Activated T-helper 1 cell treated with anti-CD3 and anti-CD28 coated beads, Interleukin-2, amount 50 U/mL, for 16 hours (primary cell): ENCODE results near the gene INCENP.

ENCODE experiments used
- DNase-seq, 2 donors: peaks; one replicate each; pipeline ENCODE4 v3.0.0-alpha.2; 2020; ENCODE audit warnings: low read depth in 1 of 2, low spot score in 1 of 2

INCENP gene

DNA sequence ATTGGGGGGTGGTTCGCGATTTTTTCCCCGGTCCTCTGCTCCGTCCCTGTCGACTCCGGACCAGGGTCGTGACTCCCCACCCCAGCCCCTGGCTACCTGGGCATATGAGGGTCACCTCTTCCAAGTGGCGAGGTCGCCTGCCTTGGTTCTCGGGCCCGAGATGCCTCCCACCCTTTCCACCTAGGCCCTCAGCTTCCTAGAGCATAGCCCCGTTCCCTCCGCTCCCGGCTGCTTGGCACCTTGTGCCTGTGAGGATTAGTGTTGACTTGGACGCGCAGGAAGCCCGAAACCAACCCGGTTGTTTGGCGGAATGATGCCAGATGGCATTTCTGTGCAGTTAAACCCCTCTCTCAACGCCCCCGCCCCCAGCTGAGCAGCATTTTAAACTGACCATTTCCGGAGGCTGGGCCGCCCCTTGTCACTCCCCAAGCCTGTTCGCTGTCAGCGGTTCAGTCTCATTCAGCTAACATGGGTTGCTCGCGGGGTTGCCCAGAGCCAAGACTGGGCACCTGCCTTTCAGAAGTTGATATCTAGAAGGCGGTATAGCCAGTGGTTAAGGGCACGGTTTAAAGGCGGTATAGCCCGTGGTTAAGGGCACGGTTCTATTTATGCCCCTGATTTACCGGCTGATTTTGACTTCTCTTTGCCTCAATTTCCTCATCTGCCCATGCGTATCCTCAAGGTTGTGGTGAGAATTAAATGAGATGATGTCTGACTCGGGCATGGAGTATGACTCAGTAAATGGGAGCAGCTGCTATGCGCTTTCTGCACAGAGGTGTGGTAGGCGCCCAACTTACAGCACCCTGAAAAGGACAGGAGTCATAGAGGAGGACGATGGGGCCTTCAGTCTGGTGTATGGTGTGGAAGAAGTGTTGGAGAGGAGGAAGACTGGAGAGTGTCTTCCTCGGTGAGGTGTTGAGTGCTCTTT lies 639 bp downstream of the INCENP start:
- DNase-seq, result no peak

DNA sequence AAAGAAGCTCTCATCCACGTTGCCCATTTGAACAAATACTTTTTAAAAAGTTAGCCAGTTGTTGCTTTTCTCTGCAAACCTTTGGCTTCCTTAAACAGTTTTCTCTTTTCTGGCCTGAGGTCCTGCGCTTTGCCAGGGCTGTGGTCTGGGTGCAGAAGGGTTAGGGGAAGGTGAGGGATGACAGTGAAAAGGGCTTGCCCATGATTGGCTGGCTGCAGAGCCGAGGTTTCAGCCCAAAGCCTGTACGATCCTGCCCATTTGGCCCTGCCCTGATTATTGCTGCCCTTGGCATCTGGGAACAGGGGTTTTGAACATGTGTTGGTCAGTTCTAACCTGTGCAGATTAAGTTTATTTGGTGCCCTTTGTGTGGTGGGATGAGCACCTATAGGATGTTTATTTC lies 1.5 kb downstream of the INCENP start:
- DNase-seq, result no peak

DNA sequence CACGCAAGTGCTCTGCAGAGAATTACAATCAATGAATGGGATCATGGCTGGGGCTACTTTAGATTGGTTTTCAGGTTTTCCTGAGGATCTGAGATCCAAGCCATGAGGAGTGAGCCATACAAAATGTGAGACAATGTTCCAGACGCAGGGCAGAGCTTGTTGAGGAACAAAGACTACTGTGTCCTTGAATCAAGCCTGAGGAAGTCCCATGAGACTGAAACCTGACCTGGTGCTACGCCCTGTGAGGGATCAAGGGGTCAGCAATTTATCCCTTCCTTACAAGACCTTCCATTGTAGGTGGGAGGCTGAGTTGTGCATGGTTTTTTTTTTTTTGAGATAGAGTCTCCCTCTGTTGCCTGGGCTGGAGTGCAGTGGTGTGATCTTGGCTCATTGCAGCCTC lies 2.1 kb downstream of the INCENP start:
- DNase-seq, result no peak

DNA sequence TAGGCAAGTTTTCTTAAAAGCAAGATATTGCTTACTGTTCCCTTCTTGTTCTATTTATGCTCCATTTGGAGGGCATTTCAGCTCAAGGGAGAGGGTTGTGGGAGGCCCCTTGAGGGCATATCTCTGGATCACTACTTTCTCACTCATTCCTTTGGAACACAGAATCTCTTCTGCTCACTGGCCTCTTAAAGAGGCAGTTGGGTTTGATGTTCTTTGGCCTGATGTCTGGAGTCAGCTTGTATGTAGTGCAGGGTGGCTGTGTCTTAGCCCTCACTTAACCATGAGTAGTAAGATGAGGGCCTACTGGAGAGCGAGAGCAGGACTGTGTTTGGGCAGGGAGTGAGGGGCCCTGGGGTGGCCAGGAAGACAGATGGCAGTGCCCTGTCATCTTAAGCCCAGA lies 3.6 kb downstream of the INCENP start:
- DNase-seq, result no peak

DNA sequence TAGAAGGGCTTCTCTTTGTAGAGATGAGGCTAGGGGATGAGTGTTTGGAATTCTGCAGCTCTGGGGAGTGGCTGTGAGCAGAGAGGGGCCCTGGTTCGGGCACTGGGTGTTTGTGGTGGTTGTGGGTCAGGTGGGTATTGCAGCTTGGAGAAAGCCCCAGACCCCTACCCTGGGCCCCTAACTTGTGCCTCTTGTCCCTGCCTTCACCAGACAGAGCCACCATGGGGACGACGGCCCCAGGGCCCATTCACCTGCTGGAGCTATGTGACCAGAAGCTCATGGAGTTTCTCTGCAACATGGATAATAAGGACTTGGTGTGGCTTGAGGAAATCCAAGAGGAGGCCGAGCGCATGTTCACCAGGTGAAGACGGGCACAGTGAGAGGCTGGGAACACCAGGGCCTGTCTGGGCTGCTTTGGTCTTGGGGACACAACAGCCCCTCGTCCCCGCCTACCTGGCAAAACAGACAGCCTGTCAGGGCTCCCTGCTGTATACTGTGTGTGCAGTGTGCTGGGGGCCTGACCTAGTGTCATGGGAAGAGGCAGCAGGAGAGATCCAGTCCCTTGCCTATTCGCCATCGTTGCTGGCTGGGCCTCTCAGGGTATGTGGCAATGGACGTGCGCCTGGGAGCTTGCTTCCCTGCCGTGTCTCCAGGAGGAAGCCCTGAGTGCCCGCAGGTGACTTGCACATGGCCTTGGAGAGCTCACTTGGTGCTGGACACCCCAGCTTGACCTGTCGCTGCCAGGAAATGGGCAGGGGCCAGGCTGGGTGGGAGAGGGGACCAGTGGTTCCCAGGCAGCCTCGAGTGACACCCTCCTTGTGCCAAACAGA lies 4.3 kb downstream of the INCENP start:
- no peak for DNase-seq

DNA sequence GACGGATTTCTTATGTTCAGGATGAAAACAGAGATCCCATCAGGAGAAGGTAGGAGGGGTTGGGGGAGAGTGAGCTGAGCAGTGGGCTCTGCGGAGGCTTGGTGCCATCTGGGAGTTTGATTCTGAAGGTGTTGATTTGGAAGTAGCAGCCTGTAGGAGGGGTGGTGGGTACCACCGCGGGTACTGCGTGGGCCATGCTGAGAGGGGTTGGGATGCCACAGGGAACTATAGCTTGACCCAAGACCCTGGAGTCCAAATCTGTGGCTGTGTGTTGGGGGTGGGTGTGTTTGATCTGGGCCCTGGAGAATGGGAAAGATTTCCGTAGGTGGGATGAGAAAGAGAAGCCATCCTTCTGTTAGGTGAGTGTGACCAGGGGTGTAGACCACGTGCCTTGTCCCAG lies 5.0 kb downstream of the INCENP start:
- no peak for DNase-seq

DNA sequence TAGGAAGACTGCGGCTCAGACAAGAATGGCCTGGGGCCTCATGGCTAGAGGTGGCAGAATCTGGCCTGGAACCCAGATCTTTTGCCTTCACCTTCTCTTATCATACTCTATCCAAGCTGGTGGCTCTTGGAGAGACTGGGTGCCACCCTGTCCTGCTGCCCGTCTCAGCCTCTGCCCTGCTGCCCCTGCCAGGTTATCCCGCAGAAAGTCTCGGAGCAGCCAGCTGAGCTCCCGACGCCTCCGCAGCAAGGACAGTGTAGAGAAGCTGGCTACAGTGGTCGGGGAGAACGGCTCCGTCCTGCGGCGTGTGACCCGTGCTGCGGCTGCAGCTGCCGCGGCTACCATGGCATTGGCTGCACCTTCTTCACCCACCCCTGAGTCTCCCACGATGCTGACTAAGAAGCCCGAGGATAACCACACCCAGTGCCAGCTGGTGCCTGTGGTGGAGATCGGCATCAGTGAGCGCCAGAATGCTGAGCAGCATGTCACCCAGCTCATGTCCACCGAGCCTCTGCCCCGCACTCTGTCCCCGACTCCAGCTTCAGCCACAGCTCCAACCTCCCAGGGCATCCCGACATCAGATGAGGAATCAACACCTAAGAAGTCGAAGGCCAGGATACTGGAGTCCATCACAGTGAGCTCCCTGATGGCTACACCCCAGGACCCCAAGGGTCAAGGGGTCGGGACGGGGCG lies 5.9 kb downstream of the INCENP start:
- DNase-seq, result no peak

DNA sequence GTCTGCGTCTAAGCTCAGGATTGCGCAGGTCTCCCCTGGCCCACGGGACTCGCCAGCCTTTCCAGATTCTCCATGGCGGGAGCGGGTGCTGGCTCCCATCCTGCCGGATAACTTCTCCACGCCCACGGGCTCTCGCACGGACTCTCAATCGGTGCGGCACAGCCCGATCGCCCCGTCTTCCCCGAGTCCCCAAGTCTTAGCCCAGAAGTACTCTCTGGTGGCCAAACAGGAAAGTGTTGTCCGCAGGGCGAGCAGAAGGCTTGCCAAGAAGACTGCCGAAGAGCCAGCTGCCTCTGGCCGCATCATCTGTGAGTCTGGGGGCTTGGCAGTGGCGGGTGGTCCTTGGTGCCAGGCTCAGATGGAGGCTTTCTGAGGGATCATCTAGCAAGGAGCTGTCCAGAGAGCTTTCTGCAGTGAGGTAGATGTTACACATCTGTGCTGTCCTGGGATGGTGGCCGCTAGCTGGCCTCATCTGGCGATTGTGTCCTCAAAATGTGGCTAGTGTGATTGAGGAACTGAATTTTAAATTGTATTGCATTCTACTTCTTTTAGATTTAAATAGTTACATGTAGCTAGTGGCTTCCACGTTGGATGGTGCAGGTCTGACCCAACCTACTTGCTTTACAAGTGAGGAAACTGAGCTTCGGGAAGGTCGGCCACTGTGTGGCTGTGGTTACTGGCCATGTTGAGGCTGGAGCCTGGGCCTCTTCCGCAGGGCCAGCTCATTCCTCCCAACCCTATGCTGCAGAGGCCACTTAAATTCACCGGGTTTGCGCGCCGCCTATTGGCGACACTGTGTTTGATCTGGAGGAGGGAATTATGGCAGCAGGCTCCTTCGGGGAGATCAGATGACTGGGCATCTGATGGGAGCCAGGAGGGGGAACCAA lies 6.7 kb downstream of the INCENP start:
- DNase-seq, result no peak

DNA sequence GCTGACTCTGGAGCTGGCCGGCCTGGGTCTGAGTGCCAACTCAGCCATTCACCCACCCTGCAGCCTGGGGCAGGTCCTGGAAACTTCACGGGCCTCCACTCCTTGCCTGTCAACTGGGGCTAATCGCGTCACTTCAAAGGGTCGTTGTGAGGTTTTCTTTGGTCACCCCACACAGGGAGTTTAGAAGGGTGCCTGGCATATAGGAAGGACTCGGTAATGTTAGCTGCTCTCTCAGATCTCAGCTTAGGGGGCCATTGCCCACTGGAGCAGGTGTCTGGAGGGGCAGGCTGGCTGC lies 7.3 kb downstream of the INCENP start:
- no peak for DNase-seq

DNA sequence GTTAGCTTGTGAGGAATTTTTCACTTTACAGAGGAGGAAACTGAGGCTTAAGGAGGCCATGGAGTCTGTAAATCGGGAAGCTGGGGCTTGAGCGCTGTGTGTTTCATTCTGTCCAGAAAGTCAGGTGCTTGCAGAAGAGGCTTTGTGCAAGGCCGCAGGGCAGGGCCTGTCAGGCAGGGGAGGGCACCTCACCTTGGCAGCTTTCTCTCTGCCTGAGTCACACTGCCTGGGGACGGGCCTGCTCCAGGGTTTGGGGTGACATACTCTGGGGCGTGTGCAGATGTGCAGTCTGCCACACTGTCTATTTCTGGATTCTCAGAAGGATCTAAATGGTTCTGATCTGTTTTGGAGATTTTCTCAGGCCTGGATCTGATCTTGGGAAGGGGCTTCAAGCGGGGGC lies 8.4 kb downstream of the INCENP start:
- no peak for DNase-seq

DNA sequence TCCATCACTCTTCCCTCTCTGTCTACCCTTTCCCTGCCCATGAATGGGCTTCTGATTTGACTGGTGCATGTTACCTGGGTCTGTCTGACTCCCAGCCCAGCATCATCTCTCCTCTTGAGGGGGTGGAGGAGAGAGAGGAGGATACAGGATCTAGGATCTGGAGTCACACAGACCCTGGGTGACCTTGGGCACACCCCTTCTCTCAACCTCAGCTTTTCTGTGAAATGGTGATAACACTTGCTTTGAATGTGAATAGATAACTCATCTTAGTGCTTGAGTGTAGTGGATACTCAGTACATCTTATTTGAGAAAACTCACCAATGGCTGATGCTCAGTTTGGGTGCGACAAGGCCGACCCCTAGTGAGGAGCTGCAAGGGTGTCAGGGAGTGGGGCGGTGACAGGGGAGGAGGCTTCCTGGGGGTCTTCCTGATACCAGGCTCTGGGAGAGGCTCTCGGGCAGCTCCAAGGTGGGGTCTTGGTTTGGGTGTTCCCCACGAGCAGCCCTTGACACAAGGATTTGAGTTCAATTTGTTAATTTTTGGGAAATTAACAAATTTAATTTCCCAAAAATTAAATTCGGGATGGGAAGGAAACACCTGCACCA lies 9.0 kb downstream of the INCENP start:
- no peak for DNase-seq

DNA sequence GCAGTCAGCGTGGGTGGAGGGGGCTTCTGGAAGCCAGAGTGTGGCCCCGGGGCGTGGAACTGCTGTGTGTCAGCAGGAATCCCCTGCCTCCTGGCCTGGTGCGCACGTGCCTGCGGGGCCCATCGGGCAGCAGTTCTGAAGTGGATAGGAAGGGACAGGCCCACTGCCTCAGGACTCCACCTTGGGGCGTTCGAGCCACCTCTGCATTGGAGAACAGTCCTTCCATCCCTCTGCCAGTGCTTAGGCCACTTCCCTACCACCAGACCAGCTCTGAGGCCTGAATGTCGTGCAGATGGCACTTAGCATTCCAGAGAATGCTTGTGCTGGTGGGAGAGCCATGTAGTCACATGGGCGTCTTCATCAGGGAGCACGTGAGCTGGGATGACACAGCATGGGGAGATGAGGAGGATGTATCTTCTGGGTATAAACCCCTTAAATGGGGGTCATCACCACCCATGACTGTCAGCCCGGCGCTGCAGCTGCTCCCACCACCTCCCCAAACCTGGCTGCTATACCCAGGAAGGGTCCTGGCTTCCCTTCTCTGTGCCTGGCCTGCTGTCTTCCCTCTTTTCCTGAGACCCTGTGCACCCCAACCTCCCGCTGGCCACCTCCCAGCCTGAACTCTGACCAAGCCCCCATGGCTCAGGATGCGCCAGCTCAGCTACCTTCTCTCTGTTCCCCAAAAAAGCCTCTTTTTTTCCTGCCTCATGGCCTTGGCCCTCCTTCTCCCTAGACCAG lies 9.7 kb downstream of the INCENP start:
- no peak for DNase-seq

DNA sequence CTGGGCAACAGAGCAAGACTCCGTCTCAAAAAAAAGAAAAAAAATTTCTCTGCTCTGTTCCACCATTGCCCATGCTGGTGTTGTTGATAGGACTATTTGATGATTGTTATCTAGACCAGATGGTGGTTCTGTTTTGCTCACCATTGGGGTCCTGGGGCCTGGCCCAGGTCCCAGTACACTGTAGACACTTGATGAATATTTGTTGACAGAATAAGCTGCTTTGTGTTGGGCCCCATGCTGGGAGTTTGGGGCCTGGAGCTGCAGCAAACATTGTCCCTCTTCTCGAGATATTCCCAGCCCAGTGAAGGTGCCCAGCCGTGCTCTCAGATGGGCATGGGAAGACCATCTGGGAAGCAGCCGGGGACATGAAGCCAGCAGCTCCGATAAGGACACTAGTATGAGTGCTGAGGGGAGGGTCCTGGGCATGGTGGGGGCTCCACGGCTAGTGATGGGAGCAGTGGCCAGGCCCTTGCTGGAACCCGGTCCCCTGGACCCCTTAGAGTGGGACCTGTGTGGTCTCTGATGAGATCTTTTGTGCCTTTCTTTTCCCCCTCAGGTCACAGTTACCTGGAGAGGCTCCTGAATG lies 13.6 kb downstream of the INCENP start:
- no peak for DNase-seq

DNA sequence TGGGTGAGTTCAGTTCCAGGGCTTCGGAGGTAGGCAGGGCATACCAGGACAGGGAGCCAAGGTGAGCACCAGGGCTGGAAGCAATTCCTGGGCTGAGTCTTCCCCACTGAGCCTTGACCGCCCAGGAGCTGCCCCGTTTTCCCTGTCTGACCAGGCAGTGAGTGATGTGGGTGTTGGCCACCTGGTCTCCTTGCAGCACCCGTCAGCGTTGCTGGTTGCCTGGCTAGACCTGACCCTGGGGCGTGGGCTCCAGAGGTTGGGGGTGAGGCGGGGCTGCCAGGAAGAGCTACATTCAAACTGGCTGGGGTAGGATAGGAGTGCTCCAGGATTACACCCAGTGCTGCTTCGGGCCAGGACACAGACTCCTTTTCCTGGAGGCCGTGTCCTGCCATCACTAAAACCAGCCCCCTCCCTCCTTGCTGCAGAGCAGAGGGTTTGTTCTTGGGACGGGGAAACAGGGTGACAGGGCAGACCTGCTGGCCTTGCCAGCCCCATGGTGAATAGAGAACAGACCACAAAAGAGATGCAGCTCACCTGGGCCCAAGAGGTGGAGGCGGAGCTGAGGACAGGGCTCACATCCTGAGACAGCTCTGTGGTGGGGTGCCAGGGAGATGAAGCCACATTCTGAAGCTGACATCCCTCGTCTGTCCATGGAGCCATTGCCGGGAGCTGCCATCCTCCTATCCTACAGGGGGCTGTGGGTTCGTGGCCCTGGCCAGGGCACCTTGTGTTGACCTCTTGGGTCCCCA lies 14.2 kb downstream of the INCENP start:
- DNase-seq, result no peak

DNA sequence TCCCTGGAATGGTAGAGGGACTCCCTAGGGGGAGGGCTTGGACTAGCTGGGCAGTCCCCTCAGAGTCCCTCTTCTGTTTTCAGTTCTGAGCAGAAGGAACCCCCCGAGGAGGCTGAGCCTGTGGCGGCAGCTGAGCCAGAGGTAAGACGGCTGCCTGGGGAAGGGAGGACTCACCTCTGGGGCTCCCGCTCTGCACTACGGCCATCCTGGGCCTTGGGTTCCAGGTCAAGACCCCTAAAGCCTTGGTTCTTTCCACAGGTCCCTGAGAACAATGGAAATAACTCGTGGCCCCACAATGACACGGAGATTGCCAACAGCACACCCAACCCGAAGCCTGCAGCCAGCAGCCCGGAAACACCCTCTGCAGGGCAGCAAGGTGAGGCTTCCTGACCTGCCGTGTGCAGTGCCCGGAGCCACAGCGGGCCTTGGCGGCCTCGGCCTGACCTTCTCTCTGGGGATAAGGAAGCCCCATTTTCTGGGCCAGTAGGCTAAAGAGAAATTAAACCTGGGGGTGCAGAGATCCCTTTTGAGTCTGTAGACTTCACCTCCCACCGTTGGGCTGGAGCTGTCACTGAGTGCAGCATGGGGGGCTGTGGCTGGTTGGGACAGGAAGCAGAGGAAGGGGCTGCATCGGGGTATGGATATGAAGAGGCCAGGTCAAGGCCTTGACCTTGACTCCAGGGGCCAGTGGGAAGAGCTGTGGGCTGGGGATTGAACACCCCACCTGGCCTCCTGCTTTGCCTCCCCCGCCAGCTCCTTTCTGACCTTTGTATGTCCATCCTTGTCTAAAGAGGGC lies 15.0 kb downstream of the INCENP start:
- DNase-seq, result no peak

DNA sequence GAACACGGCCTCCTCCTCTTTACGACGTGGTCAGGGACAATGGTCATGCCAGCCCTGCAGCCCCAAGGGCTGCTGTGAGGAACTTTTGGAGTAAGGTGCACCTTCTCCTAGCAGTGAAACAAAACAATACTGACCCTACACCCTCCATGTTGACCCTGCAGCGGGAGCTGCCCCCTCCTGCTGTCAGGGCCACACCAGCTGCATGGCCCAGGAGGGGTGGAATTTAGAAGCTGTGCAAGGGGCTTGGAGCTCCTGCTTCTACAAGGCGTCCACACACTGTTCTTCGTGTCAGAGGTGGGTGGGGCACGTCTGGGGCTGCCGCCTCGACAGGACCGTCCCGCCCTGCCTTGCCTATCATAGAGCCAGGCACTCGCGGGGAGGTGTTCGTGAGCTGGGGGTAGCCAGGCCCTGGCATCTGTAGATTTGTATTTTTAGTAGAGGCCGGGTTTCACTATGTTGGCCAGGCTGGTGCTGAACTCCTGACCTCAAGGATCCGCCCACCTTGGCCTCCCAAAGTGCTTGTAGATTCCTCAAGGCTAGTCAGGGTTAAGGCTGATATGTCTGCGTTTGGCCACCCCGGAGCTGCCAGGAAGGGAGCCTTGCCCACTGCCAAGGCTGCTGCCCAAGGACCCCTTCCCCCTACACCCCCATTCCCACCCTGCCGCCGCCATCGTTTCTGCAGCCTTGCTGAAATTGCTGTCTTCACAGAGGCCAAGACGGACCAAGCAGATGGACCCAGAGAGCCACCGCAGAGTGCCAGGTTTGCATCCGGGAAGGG lies 15.9 kb downstream of the INCENP start:
- DNase-seq, result no peak
